Epithelial cell of umbilical artery (primary cell): ENCODE measurements around the gene CD300E. TPM values are rescaled to one million over a fixed set of nuclear protein-coding genes. Genes with fewer than 3 reads are reported as not detected.

Experiments used
- total RNA-seq: library from RNA; depleted of rRNA; stranded (reverse); fragments of >200 nt; gene quantifications from 2 replicates; pipeline ENCODE4 v1.2.3, GENCODE V29; 2014

Gene CD300E, protein sequence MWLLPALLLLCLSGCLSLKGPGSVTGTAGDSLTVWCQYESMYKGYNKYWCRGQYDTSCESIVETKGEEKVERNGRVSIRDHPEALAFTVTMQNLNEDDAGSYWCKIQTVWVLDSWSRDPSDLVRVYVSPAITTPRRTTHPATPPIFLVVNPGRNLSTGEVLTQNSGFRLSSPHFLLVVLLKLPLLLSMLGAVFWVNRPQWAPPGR
- not detected in 2 replicates for total RNA-seq

DNA sequence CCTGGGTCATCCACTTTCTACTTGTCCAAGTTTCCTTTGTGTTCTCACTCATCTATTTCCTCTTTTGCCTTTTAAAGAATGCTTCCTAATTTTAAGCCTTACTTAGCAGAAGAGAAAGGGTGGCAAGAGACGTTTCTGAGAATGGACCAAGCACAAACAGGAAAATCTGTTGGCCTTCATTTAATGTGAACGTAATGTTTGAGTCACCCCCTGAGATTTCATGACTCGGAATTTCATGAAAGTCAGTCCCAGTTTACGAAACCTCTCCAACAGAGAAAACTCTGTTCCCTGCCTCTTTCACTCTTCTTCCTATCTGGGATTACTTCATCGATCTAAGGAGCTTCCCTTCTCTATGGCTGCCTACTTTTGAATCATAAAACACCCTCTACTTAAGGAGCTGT, at the start of gene CD300E:
CD300E (minus strand) TSS at position 46 of the 401 bp plus-strand sequence. CDS start 117 bp downstream, outside the sequence.

GRCh38 chr17:74592087-74592990, 31.2 kb downstream of the CD300E start, which contains the start of gene CD300LD:
Gene CD300LD (minus strand): TSS chr17:74592283. CDS start chr17:74592202, 81 bp downstream.

GRCh38 chr17:74567397-74567796, 56.1 kb downstream of the CD300E start, which contains the start of gene CD300H:
Gene CD300H (minus strand): TSS chr17:74567509.

Other genes starting within 250 kb of the CD300E start
- gene GPRC5C, start 191.7 kb downstream of the CD300E start, total RNA-seq = not detected in 2 replicates
- not detected in 2 replicates for gene CD300A, start 157.1 kb downstream of the CD300E start, total RNA-seq
- not detected in 2 replicates for gene CD300LB, start 92.3 kb downstream of the CD300E start, total RNA-seq
- not detected in 2 replicates for gene CD300C, start 77.6 kb downstream of the CD300E start, total RNA-seq
- gene CD300H, start 56.2 kb downstream of the CD300E start, total RNA-seq = not detected in 2 replicates
- not detected in 2 replicates for gene CD300LD, start 31.5 kb downstream of the CD300E start, total RNA-seq
- not detected in 2 replicates for gene CD300LF, start 89.2 kb upstream of the CD300E start, total RNA-seq
- under 0.01 and 0.46 TPM in 2 replicates for gene RAB37, start 113.5 kb upstream of the CD300E start, total RNA-seq
- 12.7 and 14.9 TPM in 2 replicates for gene NHERF1, start 124.9 kb upstream of the CD300E start, total RNA-seq
- 36.1 and 36.5 TPM in 2 replicates for gene NAT9, start 152.6 kb upstream of the CD300E start, total RNA-seq
- under 0.01 TPM in 1 of 2 replicates, not detected in the other for gene GRIN2C, start 236.1 kb upstream of the CD300E start, total RNA-seq
- 56.5 and 64.3 TPM in 2 replicates for gene FDXR, start 249.3 kb upstream of the CD300E start, total RNA-seq